SK-N-SH treated with all-trans-retinoic acid at 6 μM for 48 hours (cell line): ENCODE measurements around the gene ARL4D.

Experiments used
- ATAC-seq: fragments of 200-7000 bp; cut with Tn5 transposase; 3 replicates; pipeline ENCODE4 v1.9.1; 2020; ENCODE audit warnings: mild to moderate bottlenecking, moderate library complexity
- ARNTL ChIP-seq: fragments of 450-650 bp; formaldehyde crosslinking; IDR thresholded peaks from 2 replicates; pipeline ENCODE4 v1.5.0; 2020; ENCODE audit warnings: low read depth, mild to moderate bottlenecking, moderate library complexity, borderline replicate concordance
- BACH2 ChIP-seq: fragments of 250-450 bp; sonication (Bioruptor Pico); IDR thresholded peaks from 2 replicates; pipeline ENCODE4 v1.9.0; 2021; ENCODE audit warnings: mild to moderate bottlenecking, borderline replicate concordance
- CSRNP3 ChIP-seq: fragments of 250-450 bp; sonication (Bioruptor Pico); IDR thresholded peaks from 2 replicates; pipeline ENCODE4 v1.5.1; 2021; ENCODE audit warnings: mild to moderate bottlenecking, moderate library complexity
- OSR1 ChIP-seq: fragments of 250-450 bp; sonication (Bioruptor Pico); IDR thresholded peaks from 2 replicates; pipeline ENCODE4 v1.8.0; 2022; ENCODE audit warnings: moderate library complexity, mild to moderate bottlenecking, inconsistent platforms
- PATZ1 ChIP-seq: fragments of 250-450 bp; sonication (Bioruptor Pico); IDR thresholded peaks from 2 replicates; pipeline ENCODE4 v1.8.0; 2020; ENCODE audit warnings: mild to moderate bottlenecking, moderate library complexity, borderline replicate concordance
- PPARA ChIP-seq: fragments of 250-450 bp; sonication (Bioruptor Pico); IDR thresholded peaks from 2 replicates; pipeline ENCODE4 v1.5.0; 2020; ENCODE audit warnings: mild to moderate bottlenecking, borderline replicate concordance
- RARB ChIP-seq: fragments of 250-450 bp; sonication (Bioruptor Pico); IDR thresholded peaks from 2 replicates; pipeline ENCODE4 v1.8.0; 2021; ENCODE audit warnings: mild to moderate bottlenecking, moderate library complexity
- SNAI2 ChIP-seq: fragments of 250-450 bp; sonication (Bioruptor Pico); IDR thresholded peaks from 2 replicates; pipeline ENCODE4 v1.5.0; 2020; ENCODE audit warnings: mild to moderate bottlenecking, moderate library complexity
- ZFP30 ChIP-seq: fragments of 450-650 bp; formaldehyde crosslinking; IDR thresholded peaks from 2 replicates; pipeline ENCODE4 v1.5.0; 2022; ENCODE audit warnings: mild to moderate bottlenecking, moderate library complexity
- ZNF8 ChIP-seq: fragments of 450-650 bp; formaldehyde crosslinking; IDR thresholded peaks from 2 replicates; pipeline ENCODE4 v1.5.0; 2020; ENCODE audit warnings: mild to moderate bottlenecking, moderate library complexity

The ARL4D gene

GRCh38 chr17:43446773-43447172 is 48.0 kb downstream of the ARL4D start:
- TF ChIP-seq BACH2 (CRISPR knock-in tag) (no peak), PPARA (CRISPR knock-in tag) (no peak), ZNF8 (CRISPR knock-in tag) (peak; percentile 76)
- no peak for ATAC-seq

- no peak for TF ChIP-seq RARB
- TF ChIP-seq OSR1 (CRISPR knock-in tag), result no peak
- no peak for ATAC-seq
These were observed 50.1 kb downstream of the ARL4D start for GRCh38 chr17:43448720-43449469.

GRCh38 chr17:43449470-43450248 is 50.9 kb downstream of the ARL4D start:
- no peak for TF ChIP-seq CSRNP3 (CRISPR knock-in tag)
- no peak for TF ChIP-seq SNAI2 (CRISPR knock-in tag)
- TF ChIP-seq ZNF8 (CRISPR knock-in tag), result no peak
- no peak for TF ChIP-seq ARNTL
- TF ChIP-seq RARB, result no peak
- TF ChIP-seq ZFP30, result no peak
- TF ChIP-seq PATZ1 (CRISPR knock-in tag), result no peak
- ATAC-seq, result no peak
